ENCODE measurements around the gene MRPS23.

DNA sequence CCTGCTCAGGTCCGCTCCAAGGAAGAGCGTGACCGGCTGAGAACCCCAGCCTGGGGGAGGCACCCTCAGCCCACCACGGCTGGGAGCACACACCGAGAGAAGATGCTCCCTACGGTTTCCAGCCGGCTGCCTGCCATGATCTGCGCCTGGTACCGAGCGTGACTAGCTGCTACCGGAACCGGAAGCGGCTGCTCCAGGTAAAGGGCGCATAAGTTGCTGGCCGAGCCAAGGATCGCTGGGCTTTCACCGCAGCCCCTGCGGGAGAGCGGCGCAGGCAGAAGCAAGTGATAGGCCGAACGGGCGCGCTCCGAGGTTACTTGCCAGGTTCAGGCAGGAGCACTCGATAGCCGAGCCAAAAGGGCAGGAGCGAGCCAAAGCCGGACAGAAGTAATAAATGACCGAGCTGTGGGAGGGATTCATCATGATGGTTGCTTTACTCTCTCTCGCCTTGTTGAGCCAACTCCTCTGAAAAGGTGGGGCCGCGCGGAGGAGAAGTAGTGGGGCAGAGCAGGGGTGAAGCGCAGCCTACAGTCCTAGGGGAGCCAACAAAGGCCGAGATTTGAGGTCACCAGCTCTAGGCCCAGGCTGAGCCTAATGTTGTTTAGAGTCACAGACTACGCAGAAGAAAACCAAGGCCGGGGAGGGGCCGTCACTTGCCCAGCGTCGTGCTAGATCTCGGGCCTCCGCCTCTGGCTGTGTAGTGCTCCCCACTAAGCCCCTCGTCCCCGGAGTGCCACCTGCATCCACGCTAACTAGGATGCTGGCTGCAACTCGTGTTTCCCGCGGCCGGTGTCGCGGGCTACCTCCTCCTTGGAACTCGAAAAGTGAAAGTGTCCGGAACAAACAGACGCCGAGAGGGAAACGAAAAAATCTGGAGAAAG is at the start of gene MRPS23:
- TF ChIP-seq CTCF (IDR thresholded peaks at IDR 0.05; ENCODE audit: low read length) (no peak), EZH2 (IDR thresholded peaks at IDR 0.05; ENCODE audit: borderline replicate concordance, low read length) (no peak)
